Measurements from ENCODE around the gene PRG2. TPM values are rescaled to one million over a fixed set of nuclear protein-coding genes. Genes with fewer than 3 reads are reported as not detected.

The PRG2 gene, protein sequence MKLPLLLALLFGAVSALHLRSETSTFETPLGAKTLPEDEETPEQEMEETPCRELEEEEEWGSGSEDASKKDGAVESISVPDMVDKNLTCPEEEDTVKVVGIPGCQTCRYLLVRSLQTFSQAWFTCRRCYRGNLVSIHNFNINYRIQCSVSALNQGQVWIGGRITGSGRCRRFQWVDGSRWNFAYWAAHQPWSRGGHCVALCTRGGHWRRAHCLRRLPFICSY
- 0.40 TPM in 1 of 2 replicates, not detected in the other for total RNA-seq

DNA sequence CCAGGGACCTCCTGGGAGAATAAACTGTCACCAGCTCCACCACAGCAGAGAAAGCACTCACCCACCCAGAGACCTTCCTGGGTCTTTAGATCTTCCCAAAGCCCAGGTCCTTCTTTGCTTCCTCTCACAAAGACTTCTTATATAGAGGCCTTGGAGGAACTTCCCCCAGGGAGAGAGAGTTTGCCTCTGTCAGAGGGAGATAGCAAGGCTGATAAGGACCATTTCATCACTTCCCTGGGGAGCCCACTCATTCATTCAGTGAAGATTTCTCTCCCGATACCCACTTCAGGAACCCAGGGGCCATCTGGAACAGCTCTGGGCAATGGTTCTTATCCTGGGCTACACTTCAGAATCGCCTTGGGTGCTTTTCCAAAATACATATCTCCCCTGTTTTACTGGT lies at the start of gene PRG2:
Gene PRG2, minus strand, starts transcription at position 116 of the 400 bp plus-strand sequence. CDS start 706 bp downstream, outside the sequence.
- DNase-seq (ENCODE audit: low read depth, low spot score), result no peak

DNA sequence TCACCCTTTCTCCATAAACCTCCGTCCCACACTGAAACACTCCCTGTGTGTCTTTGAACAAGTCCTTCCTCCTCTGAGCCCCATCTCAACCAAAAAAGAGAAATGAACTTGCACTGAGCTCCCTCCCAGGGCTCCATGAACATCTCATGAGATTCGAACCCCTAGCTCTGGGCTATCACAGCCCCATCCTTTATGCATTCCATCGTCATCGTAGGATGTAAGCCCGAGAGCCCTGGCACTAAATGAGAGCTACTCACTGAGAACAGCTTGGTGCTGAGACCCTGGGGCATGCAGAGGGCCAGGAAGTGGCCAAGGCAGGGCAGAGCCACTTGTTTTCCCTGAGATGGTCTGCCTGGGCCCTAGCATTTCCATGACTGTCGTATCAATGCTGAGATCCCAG lies 49.3 kb upstream of the PRG2 start:
- no peak for DNase-seq (ENCODE audit: low read depth, low spot score)

DNA sequence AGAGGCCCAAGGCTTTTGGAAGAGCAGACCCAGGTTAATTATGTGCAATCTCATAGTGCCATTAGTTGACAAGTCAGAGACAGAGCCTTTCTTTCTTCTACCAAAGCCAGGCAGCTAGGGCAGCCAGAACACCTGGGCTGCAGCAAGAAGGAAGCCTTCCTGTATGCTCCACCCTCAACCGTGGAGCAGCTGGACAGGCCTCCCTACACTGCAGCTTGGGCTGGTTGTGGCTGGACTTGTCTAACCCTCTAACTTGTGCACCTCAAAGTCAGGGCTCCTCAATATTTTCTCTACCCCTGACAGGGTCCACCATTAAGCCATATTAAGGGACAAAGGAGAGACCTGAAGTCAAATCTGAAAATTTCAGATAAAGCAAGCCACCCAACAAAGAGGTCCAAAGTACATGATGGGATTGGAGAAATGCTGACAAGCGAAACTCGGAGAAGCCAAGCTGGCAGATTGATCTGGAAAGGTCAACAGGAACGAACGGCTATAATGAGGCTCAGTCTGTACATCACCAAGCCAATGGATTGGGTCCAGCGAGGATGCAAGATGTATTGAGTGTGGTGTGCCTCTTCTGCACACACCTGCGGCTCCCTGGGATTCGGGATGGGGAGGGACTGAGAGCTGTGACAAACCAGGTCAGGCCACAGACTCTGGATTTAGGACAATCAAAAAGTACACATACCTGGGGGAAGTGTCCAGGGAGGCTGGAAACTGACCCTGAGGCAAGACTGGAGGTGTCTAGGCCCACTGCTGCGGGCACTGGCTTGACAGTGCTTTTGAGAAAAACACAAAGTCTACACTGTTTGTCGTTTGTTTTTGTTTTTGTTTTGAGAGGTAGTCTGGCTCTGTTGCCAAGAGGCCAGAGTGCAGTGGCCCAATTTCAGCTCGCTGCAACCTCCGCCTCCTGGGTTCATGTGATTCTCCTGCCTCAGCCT lies 48.2 kb upstream of the PRG2 start:
- DNase-seq (ENCODE audit: low read depth, low spot score), result no peak

DNA sequence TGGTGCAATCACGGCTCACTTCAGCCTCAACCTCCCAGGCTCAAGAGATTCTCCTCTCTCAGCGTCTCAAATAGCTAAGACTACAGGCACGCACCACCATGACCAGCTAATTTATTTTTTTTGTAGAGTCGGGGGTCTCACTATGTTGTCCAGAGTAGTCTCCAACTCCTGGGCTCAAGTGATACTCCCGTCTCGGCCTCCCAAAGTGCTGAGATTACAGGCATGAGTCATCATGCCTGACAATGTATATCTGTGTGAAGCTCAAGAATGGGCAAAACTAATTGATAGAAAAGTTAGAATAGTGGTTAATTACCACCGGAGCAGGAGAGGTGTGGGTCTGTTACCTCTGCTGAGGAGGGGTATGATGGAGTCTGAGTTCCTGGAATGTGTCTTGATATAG lies 45.6 kb upstream of the PRG2 start:
- DNase-seq (ENCODE audit: low read depth, low spot score), result no peak

DNA sequence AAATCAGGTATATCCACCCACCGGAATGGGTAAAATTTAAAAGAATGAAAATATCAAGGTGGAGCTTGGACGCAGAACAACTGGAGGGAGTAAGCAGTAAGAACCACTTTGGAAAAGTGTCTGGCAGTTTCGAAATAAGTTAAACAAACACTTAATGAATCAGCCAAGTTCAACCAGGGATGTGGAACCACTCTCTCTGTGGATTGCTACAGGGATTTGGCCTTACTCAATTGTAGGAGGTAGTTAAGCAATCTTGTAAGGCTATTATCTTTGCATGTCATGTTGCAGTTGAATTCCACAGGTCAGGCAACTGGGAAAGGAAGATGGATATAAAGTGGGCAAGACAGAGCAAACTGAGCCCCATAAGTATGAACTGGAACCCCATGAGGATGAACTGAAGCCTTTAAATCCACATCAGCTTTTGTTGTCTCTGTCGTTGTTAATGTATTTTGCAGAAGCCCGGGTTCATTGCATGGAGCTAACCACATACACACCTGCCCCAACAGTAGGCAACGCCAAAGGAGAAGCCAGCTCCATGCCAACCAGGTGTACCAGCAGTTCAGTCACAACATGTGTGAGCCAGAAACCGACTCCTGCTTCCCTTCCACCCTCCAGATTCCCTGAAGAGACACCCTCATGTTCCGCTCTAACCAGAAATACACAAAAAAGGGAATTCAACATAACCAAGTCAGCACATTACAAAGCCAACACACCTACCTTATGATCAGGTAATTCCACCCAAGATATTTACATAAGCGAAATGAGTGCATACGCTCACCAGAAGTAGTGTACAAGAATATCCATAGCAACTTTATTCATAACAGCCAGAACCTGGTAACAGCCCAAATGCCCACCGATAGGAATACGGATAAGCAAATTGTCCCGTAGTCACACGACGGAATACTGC lies 44.4 kb upstream of the PRG2 start:
- DNase-seq (ENCODE audit: low read depth, low spot score), result no peak

DNA sequence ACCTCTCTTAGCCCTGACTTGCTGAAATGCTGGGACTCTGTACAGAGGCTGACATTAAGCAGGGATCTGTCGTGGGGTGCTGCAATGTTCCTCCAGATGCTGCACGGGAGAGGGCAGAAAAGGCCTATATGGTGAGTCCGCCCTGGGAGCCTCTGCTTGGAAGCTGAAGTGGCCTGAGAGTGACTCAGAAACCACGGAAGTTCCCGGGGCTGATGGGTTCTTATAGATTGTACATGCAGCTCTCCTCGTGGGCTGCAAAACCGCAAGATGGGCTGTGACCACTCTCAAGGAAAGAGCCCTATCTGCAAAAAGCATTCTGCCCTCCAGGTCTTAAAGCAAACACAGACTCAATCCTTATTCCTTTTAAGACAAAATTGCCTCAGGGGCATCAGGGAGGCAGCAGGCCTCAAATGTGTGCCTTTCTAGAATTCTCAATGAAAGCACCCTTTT lies 42.3 kb upstream of the PRG2 start:
- DNase-seq (ENCODE audit: low read depth, low spot score), result no peak

DNA sequence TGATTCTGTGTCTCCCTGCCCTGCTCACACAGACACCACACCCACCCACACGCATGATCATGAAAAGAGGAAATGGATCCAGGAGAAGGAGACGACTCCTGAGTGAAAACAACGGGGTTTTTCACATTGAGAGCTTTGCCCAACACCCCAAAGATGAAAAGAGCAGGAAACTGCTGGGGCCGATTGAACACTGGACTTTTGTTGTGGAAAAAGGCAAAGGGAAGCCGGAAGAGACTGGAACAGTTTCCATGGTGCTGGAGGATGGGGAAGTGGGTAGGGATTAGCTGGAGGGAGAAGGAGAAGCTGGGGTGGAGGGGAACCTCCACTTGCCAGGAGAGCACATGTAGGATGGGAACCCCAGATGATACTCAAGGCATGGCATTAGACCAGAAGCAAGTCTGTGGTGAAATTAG lies 41.7 kb upstream of the PRG2 start:
- DNase-seq (ENCODE audit: low read depth, low spot score), result no peak

DNA sequence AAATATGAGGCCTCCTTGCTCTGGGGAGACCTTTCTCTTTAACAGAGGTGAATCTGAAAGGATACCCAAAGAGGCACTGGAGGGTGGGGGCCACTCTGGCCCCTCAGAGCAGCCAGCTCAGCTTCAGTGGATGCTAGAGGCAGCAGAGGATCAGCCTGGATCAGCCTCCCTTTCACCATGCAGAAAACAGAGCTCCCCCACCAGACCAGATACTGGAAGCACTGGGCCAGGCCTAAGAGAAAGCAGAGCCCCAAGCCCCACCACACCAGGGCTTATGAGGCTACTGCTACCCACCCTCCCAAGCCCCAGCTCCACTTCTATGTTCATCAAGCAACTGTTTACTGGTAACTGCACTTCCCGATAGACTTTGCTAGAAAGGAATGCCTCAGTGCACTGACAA lies 40.5 kb upstream of the PRG2 start:
- no peak for DNase-seq (ENCODE audit: low read depth, low spot score)

DNA sequence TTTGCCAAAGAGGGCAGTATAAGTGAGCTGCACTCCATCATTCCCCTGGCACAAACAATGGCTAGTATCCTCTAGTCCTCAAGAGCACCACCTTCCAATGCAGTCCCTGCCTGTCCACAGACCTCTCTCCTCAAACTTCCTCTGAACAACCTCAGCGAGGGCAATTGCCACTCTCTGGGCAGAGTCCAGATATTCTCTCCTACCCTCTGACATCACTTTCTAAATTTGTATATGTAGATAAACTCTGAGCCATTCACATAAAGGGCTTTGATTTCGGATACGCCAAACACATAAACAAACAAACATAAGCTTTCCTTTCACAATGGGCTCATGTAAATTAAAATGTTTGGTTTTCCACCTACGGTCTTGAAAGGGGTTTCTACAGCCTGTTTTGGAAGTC lies 39.5 kb upstream of the PRG2 start:
- DNase-seq (ENCODE audit: low read depth, low spot score), result no peak

DNA sequence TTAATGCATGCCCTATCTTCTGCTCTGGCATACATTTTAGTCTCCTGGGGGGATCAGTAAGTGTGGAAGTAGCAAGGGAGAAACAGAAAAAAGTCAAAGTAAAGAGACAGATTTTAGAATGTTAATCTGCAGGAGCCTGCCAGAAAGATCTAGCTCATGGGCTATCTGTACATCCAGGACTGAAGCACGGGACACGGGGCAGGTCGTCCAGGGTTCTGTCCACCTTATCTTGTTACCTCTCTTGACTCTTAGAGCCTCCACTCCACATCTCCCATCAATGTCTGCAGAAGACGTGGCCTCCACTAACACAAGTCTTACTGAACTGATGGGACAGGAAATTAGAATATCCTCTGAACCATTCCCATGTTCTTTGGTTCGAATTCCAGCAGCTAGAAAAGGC lies 38.2 kb upstream of the PRG2 start:
- DNase-seq (ENCODE audit: low read depth, low spot score), result no peak

DNA sequence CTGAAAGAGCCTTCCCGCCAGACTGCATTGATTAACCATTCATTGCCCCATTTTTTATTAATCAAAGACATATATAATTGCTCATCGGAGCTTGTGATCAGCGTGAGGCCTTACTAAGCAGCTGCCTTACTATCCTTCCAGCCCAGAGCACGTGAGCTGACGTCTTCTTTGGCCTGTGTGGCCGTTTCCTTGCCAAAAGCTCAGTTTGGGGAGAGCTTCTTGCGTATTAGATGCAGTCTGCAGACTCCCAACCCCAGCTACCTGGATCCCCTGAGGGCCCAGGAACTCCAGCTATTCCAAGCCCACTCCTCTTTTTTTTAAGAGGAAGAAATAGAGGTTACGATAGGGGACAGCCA lies 37.3 kb upstream of the PRG2 start:
- no peak for DNase-seq (ENCODE audit: low read depth, low spot score)

DNA sequence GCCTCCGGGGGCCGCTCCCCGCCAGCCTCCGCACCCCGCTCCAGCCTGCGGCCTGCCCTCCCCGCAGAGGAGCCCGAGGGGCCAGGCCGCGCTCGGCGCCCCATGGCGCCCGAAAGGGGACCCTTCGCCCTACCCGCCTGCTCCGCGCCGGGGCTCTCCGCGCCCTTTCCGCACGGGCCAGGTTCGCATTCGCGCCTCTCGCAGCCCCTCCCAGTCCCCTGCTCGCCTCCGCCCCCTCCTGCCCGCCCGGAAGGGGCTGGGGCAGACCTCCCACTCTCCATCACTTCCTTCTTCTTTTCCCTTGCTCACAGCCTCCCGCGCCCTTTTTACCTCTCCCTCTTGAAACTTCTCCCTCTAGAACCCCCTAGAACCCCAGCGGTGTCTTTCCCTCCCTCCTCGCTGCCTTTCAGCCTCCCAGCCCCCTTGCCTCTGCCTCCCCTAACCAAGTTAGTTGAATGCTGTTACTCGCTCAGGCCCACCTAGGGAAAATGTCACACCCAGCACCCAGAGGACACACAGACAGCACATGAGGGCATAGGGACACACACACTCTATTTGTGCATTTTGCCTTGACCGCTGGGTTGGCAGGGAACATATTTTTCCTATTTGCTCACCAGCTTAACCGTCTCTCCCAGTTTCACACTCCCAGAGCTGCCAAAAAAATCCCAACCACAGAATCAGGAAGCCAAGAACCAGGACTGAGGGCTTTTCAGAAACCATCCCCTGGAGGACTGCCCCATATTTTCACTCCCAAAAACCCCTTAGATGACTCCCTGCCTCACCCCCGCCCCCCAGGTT lies 36.7 kb upstream of the PRG2 start, which contains the start of gene SLC43A3:
Gene SLC43A3, minus strand, starts transcription at position 193 of the 798 bp plus-strand sequence. CDS start 949 bp downstream, outside the sequence.
- no peak for DNase-seq (ENCODE audit: low read depth, low spot score)

DNA sequence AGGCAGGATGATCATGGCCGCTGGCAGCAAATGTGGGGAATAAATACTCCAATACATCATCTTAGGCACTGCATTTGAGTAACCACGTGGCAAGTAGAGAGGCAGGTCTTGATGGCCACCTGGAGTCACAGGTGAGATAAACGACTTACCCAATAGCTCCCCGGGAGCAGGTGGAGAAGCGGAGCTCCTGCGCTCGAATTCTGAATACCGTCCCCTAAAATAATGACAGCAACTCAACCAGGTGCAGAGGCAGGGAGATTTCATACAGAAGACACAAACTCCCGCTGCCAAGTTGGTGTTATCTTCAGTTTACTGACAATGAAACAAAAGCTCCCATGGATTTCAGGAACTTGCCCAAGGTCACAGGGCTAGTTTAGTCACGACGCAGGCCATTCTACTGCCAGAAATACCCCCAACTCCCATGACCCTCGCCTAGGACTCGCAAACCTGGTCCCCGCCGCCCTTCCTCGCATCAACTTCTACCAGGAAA lies 36.0 kb upstream of the PRG2 start:
- no peak for DNase-seq (ENCODE audit: low read depth, low spot score)

DNA sequence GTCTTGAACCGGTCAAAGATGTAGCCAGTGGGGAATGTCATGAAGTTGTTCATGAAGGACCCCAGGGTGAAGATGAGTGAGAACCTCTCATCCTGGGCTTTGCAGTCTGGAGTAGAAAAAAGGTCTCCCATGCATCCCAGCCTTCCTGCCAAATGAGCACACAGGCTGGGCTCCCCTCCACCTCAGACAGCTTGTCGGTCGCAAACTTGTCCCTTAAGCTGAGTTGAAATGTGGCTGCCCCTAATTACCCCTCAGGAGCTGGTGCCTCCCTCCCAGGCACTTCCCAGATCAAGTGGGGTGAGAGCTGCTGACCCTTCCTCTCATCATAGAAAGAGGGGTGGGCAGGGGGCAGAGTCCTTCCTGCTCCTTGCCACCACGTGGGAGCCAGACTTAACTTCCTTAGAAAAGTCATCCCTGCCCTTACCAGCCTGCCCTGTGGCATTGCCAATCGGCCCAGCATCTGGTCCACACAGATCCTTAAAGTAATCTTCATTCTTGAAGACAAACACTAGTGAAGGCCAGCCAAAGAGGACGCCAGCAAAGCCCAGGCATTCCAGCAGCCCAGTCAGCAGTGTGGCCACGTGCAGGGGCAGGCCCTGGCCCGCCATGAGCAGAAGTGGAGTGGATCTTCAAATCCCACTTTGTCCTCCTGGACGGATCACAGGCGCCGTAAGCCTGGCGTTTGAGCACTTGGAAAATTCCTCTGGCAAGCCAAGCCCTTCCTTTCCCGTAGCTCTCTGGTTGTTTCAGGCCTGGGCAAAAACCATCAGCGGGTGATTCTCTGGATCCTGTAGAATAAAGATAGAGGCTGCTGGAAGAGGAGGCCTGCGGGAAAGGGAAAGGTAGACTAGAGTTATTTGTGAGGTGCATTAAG lies 35.4 kb upstream of the PRG2 start:
- no peak for DNase-seq (ENCODE audit: low read depth, low spot score)

DNA sequence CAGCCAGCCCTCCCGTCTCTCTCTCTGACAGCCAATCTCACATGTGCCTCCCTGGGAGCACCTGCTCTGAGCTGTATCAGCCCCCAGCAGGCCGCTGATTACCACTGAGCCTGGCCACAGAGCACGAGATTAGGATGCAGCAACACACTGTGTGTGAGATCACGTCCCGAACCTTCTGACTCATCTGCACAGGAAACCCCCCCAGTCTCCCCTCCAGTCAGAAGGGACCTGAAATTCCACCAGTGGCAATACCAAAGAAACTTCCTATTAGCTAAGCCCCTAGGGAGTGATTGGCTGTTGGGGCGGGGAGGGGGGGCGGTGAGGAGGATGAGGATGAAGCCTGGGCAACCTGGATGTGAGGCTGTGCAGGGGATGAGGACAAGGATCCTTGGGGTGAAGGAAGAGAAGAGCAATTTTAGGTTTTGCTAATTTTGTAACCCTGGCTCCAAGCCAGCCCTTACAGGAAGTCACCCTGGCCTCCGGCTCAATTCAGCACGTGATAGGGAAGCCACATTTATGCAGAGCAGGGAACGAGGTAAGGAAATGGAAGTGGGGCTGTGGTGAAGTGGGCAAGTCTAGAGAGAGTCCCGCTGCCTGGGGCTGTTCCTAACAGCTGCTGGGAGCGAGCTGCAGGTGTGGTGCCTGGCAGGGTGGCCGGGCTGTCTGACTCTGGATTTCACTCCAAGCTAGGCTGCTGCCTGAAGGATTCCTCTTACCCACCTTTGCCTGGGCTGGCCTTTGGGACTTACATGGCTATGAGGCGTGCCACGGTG lies 34.5 kb upstream of the PRG2 start:
- DNase-seq (ENCODE audit: low read depth, low spot score), result peak; percentile 97

DNA sequence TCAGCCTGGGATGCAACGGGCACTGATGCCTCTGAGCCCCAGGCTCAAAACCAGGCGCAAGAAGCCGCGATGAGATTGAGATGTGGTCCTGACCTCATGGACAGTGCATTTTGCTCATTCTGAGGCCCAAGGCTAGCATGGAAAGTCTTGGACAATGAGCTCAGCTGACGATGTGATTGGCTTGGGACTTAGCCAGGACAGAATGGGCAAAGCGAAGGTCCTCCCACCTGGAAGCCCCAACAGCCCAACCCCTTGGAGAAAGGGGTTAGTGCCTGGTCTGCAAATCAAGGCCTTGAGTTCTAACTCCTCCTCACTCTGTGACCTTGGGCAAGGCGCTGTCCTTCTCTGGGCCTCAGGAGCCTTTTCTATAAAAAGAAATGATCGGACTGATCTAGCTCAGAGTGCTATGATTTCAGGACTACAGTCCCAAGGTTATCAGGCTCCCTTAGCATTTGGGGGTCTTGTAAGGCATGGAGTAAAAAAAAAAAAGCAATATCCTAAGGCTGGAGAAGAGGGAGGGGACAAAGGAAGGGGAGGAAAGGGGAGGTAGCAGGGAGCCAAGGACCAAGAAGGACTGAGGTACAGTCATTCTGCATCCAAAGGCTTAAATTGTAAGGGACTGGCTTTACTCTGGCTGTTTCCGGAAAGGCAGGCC lies 33.8 kb upstream of the PRG2 start:
- DNase-seq (ENCODE audit: low read depth, low spot score), result no peak

DNA sequence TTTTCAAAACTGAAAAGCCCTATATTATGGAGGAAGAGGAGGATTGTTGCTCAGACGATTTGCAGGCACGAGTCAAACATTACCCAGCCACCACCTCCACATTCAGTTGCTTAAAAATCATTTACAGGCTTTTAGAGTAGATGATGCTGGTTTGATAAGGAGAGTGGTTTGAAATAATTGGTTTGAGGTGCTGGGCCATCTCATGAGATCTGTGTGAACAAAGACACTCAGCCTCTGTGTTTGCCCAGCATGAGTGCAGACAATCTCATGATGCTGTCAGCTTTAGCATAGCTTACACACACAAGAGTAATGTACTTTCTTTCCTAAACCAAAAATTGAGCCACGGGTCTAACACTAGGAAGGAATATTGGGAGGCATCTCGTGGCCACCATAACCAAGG lies 32.2 kb upstream of the PRG2 start:
- DNase-seq (ENCODE audit: low read depth, low spot score), result no peak

DNA sequence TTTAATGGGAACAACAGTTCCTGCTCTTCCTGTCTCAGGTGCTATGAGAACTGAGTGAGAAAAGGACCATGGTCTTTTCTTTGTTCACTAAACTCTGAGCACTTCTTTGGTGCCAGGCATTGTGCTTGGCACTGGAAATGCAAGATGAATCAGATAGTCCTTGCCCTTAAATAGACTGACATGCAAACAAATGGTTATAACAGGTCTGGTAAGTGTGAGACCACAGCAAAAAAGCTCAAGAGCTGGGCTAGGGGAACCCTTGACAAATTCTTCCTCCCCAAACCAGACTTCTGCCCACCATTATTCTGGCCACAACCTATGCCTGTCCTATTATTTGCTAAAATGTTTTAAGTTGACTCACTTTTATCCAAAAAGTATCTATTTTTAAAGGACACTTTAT lies 31.4 kb upstream of the PRG2 start:
- DNase-seq (ENCODE audit: low read depth, low spot score), result no peak

All from pulmonary artery endothelial cell (primary cell).